SIG-M5 treated with dmso at 0.1 percent for 504 hours (cell line): Measurements from ENCODE around the gene DCD.
"Not testable (repeated sequence)": the region's sequence is repeated elsewhere in the genome, so short reads cannot be mapped to it uniquely, and the experiment has no call there.

Experiments
- DNase-seq: peaks from one replicate; lab custom pipeline; 2025; ENCODE audit not compliant: unreplicated experiment; lab: John Stamatoyannopoulos, UW

DCD gene, protein sequence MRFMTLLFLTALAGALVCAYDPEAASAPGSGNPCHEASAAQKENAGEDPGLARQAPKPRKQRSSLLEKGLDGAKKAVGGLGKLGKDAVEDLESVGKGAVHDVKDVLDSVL

GRCh38 chr12:54648265-54648664, at the start of gene DCD:
Gene DCD (minus strand): TSS chr12:54648365. CDS start chr12:54648303, 62 bp downstream.
- DNase-seq, result no peak

DNA sequence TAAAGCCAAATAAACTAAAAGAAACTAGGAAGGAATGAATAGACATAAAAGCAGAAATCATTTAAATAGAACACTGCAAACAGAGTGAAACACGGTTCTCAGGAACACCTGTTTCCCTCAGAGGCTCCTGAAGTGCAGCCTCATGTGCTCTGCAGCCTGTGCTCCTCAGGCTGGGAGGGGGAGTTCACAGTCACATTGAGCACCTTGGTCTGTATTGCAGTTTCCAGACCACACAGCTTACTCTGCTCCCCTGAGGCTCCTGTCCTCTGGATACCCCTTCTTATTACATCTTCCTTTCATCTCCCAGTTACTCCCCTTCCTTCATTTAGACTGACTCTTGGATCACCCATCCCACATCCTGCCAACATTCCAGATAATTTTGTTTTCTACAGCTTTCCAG, 49.7 kb upstream of the DCD start:
- no peak for DNase-seq

DNA sequence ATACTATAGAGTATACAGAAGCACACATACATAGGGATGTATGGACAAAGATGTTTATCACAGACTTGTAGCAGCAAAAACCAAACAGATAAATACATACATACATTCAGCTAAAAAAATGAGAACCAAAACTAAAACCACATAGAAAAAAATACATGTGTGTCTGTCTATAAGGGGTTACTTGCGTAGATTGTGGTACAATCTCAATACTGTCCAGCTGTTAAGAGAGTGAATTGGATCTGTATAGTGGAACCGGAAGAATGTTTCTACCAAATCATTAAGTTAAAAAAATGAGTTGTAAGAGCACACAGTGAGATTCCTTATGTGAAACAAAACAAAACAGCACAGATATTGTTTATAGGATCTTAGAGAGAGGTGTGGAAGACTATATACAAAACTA, 44.2 kb upstream of the DCD start:
- DNase-seq, result no peak

- DNase-seq, result peak; percentile 8
These were observed 41.8 kb upstream of the DCD start for GRCh38 chr12:54689984-54690383.

DNA sequence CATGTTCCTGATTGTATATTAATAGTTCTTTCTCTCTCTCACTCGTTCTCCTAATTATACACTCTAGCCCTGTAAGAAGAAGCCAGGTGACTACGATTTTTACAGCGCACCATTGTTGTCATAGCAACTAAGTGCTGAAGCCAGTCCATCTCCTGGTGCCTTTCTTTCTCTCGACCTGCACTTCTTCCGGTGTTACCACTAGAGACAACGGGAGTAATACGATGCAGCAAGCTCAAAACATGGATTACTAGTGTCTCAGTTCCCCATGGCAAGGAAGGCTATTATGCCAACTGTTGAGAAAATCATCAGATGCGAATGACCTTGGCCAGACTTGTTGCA, 40.8 kb upstream of the DCD start:
- DNase-seq, result no peak

DNA sequence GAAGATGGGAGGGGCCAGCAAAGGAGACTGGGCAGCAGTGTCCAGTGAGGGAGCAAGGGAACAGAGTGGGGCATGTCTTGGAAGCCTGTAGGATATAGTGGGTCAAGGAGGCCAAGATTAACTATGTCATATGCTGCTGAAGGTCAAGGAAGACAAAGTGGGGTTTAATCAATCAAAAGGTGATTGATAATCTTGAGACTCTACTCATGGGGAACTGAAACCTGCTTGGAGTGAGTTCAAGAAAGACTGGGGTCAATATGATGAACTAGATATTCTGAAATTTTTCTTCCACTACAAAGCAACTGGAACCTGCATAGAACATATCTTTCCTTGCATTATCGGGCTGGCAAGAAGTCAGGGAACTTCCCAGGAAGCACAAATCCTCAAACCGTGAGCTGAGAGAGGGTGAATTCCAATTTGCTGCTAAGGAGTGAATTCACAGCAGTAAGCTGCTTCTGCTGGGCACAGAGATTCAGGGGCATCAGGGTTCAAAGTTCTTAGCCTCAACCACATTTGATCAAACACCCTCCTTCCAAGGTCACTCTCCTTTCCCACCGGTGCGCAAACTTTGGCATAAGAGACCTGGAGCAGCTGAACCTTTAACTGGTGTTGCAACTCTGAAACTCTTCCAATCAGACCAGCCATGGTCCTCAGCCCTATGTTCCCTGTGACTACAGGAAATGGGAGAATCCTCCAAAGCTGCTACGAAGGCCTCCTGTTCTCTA, 40.3 kb upstream of the DCD start:
- DNase-seq, result no peak

- DNase-seq, result no peak
These were observed 36.8 kb upstream of the DCD start for GRCh38 chr12:54684636-54685630.

DNA sequence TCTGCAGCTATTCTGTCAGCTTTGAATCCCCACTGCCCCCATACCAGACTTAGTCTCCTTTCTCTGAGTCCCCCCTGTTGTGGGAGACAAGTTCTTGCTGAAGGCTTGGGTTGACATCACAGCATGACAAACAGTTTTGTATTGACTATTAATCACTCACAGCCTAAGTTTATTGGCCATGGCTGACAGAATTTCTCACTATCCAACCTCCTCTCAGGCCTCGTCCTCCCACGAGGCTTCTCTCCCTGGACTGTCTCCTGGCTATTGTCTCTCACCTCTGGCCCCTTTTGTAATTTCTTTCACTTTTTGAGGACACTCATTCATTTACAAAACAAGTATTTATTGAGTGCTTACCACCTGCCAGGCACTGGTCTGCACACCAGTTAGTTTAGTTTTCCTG, 35.2 kb upstream of the DCD start:
- no peak for DNase-seq

DNA sequence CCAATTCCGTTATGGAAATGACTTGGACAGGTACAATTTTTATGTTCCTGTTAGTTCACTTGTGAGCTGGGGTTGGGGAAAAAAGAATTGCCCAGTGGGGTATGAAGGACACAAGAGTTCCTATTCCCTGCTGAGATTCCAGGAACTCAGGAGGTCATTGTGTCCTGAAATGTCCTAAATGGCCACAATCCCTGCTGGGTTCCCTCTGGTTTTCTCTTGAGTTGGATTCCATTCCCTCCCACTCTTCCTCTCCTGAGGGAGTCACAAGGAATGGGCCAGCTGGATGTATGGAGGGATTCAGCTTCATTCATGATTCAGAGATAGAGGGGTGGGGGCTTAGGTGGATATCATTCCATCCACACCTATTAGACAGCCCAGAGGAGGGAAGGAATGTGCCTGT, 34.5 kb upstream of the DCD start:
- DNase-seq, result no peak

- DNase-seq, result peak; percentile 37
These were observed 32.2 kb upstream of the DCD start for GRCh38 chr12:54680374-54680773.

- no peak for DNase-seq
These were observed 30.0 kb upstream of the DCD start for GRCh38 chr12:54678131-54678530.

DNA sequence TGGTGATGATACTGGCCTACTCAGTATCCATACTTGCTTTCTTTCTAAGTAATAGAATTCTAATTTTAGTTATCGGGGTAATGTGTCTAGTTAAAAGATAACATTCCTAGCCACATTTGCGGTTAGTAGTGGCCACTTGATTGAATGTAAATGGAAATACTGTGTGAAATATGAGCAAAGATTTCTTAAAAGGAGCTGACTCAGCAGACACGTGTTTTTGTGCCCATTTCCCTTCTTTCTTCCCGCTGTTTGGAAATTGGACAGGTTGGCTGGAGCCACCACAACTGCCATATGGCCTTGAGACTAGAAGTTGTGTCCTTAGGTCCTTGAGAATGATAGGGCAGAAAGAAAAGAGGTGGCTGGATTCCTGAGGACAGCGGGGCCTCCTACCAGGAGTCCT, 19.8 kb upstream of the DCD start:
- DNase-seq, result no peak

DNA sequence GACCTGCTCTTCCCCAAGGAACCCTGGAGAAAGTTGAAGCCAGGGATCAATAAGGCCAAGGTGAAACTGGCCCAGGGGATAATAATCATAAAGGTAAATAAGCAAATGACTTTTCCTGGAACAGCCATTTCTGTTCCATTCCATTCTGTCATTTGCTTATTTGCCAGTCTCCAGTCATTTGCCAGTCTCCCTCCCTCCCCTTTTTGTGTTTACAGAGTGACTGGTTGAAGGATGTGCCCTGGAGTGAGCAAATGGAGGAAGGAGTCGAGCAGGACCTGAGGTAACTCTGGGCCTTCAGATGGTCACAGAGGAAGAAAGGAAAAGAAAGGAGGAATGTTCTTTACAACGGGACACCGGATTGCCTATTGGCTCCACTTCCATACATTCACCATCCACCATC, 17.8 kb upstream of the DCD start:
- DNase-seq, result no peak

DNA sequence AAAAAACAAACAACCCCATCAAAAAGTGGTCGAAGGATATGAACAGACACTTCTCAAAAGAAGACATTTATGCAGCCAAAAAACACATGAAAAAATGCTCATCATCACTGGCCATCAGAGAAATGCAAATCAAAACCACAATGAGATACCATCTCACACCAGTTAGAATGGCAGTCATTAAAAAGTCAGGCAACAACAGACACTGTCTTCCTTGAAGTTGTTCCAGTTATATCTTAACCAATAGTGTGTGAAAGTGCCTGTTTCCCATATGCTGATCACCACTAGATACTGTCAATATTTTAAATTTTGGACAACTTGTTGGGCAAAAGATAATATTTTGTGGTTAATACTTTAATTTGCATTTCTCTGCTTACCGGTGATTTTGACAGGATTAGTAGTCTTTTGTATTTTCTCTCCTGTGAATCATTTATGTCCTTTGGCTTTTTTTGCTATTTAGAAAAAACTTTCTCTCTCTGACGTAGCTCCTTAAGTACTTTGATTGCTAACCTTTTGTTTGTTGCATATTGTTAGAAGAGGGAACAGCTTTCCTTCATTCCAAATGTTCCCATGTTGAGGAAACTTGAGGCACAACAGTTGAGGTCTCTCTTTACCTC, 17.0 kb upstream of the DCD start:
- not testable (repeated sequence) for DNase-seq

- no peak for DNase-seq
These were observed 15.4 kb upstream of the DCD start for GRCh38 chr12:54663603-54664002.

- DNase-seq, result no peak
These were observed 13.9 kb upstream of the DCD start for GRCh38 chr12:54662026-54662425.

GRCh38 chr12:54661048-54661447, 12.9 kb upstream of the DCD start:
- DNase-seq, result peak; percentile 5

DNA sequence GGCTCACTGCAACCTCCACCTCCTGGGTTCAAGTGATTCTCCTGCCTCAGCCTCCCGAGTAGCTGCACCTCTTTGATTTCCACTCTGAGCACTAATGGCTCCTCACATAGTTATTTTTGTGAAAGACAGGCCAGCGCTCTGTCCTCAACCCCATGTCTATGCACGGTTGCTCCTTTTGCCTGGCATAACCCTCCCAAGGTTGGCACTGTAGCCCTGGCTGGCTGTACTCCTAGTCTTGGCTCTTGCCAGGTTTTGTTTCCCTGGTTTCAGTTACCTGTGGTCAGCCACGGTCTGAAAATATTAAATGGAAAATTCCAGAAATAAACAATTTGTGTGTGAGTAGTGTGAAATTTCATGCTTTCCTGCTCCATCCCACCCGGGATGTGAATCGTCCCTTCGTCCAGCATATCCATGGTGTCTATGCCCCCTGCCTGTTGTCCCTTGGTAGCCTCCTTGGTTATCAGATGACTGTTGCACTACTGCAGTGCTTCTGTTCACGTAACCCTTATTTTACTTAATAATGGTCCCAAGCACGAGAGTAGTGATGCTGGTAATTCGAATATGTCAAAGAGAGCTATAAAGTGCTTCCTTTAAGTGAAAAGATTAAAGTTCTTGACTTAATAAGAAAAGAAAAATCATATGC, 12.3 kb upstream of the DCD start:
- no peak for DNase-seq

DNA sequence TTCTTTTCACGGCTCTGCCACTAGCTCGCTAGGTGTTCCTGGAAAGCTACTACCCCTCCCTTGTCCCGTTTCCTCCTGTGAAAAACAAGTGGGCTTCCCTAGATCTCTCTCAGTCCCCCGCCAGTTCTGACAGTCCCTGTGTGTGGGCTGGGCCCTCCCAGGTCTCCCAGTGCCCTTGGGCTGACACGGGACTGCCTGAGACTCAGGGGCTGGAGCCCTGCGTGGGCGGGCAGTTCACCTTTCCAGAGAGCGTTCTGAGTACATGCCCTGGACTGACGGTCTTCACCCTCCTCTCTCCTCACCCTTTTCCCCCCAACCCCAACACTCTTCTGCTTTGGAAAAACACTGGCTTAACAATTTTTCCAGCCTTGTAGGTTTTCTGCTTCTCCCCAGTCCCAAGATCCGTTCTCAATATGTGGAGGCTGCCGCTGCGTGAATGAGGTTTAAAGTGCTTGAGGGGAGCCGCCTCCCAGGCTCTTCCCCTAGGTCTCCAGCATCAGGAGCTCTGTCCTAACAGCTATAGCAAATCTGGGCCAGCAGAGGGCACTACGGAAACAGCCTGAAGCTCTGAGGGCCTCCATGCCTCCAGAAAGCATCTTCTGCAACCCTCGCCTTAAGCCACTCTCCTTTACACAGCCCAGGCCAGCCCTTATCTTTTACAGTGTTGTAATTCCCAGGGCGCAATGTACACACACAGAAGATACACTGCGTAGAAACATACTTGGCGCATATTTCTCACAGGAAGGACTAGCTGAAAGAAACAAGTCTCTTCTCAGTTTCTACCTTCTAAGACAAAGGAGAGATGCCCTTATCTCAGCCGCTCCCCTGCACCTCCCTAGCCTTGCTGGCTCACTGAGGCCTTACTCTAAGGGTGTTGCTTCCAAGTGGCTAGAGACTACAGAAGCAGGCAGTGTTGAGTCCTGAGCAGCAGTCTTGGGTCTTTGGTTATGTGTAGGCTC, 10.4 kb upstream of the DCD start:
- DNase-seq, result peak; percentile 68

DNA sequence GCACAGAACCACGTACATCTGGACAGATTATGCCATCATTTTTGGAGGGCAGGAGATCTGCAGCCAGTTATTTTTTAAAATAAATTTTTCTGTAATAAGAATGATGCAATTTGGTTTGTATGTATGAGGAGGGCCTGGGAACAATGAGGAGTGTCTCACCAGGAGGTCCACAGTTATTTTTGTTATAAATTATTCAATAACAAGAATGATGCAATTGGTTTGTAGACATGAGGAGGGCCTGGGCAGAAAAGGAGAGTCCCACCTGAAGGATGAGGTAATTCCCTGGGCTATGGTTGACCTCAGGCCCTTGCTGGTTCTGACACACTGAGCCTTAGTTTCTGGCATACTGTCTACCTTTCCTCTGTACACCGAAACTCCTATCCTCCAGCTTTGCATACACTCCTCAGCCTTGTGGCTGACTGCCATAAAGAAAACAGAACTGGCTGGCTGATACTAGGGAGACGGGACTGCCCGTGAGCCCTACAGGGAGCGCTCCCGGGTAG, 9.0 kb upstream of the DCD start:
- DNase-seq, result no peak
